Fibroblast of peridontal ligament (primary cell): ENCODE measurements around the gene PAX6.

Experiments used
- DNase-seq: peaks from one replicate; pipeline ENCODE4 v3.0.0-alpha.2; 2010; ENCODE audit errors: extremely low read depth

PAX6 gene

GRCh38 chr11:31810779-31811647, at the start of gene PAX6:
Gene PAX6, minus strand, starts transcription at chr11:31811322. Its CDS starts 4,911 bp downstream, at chr11:31806411.
- DNase-seq, result no peak

GRCh38 chr11:31860391-31860790, 49.3 kb upstream of the PAX6 start:
- DNase-seq, result no peak

- no peak for DNase-seq
Measured at GRCh38 chr11:31856248-31856647, 45.1 kb upstream of the PAX6 start.

DNA sequence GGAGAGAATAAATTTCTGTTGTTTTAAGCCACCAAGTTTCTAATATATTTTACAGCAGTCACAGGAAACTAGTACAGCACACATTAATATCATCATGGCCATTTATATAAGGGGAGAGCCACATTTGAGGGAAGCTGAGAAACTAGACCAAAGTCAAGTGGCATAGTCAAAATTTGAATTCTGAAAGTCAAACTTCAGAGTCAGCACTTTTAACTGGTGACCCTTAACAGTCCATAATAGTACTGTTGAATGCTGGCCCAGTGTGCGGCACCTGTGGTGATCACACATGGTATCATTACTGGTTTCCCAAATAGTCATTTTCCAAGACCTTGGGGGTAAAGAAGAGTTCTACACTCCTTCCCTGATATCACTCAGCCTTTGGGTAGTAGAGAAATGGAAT, 44.3 kb upstream of the PAX6 start:
- no peak for DNase-seq

DNA sequence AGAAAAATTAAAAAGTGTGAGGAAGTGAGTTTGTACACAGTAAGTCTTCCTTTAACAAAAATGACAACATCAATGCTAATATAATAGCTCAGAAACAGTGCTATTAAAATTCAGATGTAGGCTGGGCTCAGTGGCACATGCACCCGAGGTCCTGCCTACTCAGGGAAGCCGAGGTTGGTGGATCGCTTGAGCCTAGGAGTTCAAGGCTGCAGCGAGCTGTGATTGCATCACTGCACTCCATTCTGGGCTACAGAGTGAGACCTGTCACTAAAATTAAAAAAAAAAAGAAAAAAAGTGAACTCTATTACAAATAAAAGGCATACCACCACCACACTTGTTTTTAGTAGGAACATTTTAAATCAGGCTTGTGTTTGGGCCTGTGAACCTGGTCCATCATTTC, 39.2 kb upstream of the PAX6 start:
- no peak for DNase-seq

GRCh38 chr11:31847761-31848160, 36.6 kb upstream of the PAX6 start:
- DNase-seq, result no peak

GRCh38 chr11:31845331-31845730, 34.2 kb upstream of the PAX6 start:
- DNase-seq, result no peak

DNA sequence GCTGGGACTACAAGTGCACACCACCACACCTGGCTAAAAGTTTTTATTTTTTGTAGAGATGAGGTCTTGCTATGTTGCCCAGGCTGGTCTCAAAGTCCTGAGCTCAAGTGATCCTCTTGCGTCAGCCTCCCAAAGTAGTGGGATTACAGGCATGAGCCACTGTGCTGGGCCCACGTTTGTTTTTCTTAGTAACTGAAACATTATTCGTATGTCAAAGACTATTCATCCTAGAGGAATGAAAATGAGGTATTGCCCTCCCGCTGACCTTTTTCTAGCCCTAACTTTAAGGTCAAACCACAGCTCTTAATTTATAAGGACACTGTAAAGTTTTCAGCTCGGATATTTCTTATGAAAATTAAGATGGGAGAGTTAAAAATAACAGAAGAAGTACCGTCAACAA, 33.2 kb upstream of the PAX6 start:
- DNase-seq, result peak; percentile 12

DNA sequence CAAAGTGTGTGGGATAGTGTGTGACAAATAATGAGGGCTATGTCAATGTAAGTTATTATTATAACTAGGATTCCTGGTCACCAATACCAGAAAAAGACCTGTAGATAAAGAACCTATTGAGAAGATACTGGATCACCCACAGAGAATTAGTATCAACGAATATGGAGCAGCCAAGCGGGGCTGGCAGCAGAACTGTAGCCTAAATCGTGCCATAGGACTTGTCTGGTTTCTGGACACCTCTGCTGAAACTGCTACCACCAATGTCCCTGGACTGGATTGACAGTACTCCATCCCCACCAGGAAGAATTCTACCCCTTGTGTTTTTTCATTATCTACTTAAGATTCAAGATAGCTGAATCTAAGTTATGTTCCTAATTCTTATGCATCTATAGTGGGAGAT, 30.3 kb upstream of the PAX6 start:
- no peak for DNase-seq

DNA sequence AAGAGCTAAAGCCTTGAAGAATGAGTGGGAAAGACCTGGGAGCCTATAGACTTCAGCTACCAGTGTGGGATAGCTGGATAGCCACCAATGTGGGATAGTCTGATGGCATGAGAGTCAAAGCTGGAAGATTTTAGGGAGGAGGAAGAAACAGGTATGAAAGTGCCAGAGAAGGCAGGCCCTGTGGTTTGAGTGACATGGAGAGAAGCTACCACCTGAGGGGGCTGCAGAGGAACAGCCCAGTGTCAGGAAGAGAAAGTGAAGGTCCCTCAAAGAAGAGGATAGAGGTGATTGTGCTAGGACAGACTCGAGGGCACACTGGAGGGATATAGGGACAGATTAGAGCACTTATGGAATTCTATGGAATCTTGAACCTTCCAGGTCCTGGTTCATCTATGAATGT, 23.1 kb upstream of the PAX6 start:
- no peak for DNase-seq

DNA sequence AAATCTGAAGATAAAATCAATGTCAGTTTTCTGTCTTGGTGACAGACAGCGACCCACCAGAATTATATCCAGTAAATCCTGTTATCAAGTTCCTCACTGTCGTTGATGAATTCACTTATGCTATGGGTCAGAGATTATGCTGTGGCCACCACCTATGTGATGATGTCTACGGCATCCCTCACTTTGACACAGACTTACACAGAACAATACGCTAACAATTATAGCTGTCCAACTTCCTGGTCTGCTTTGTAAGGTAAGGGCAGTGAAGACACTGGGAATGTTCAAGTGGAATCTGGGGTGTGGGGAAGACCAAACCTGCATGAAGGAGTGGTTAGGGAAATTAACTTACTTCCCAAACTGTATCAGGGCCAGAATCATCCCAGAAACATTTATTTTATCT, 19.3 kb upstream of the PAX6 start:
- DNase-seq, result no peak

DNA sequence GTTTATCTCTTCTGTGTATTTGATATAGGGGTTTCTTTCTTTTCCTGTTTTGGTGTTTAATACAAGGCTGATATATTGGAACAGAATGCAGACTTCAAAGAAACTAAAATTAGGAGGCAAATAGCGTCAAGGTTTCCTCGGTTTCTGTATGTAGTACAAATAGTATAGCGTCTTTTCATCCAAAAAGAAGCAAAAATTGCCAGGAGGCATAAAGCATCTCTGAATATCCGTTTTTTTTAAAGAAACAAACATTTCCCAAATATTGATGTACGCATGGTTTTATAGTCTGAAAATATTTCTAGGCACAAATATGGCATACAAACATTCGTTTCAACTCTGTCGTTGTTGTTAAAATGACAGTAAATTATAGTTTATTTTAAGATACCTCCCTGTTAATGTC, 17.1 kb upstream of the PAX6 start:
- DNase-seq, result no peak

GRCh38 chr11:31827455-31828206, 16.5 kb upstream of the PAX6 start:
- peak; percentile 34 for DNase-seq

DNA sequence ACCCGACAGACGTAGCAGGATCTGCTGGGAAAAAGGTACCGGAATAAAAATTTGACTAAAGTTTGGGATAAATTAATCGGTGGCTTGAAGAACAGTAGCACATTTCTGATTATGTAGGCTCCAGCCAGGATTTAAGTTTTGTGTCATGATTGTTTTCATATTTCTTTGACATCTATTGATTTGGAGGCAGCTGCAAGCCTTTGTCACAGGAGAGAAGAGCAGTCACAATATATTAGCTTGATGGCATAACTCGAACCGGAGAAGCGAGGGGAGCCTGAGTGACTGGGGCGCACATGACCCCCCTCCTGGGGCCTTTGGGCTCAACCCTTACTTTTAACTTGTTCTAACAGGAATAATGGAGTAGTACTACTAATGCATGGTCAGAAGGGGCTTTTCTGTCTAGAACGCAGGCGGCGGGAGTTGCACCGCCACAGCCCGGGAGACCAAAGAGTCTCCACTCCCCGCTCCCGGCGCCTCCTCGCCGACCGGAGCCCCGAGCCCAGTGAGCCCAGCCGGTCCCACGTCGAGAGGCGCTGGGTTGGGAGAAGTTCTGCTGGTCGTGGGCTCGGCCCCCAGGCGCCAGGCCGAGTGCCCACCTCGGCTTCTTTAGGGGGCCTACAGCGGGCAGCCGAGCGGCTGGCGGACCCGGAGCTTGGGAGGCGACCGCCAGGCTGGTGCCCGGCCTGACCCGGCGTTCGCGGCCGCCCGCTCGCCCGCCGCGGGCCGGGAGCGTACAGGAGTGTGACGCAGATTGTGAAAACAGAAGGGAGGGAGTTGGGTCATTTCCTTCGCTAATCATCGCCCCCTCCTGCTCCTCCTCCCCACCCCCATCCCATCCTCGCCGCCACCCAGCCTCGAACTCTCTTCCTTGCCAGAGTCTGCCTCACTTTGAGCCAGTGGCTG, 15.7 kb upstream of the PAX6 start:
- DNase-seq, result no peak

GRCh38 chr11:31825838-31826484, 14.8 kb upstream of the PAX6 start:
- no peak for DNase-seq

GRCh38 chr11:31824879-31825837, 14.0 kb upstream of the PAX6 start:
- DNase-seq, result no peak

DNA sequence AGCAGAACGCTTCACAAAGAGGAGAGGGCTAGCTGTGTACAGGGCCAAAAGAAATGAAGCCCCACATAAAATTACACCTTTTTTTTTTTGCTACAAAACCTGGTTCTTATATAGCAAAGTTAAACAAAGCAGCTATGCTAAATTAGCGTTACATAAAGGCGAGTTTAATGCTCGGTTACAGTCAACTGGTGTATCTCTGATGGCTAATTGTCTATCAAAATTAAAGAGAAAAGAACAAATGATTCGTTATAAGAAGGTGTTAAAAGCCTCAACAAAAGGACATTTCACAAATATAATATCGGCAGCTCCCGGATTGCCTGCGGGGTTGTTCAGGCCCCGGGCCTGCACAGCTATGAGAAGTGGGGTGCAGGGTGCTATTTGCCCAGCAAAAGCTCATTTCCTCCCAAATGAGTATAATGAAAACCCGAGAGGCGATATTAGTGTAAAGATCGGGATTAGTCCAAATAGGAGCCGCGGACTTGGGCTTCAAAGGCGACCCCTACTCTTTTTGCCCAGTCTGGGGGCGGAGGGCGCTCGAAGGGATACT, 13.3 kb upstream of the PAX6 start:
- no peak for DNase-seq

GRCh38 chr11:31823644-31824331, 12.7 kb upstream of the PAX6 start:
- DNase-seq, result no peak

GRCh38 chr11:31822927-31823643, 12.0 kb upstream of the PAX6 start:
- no peak for DNase-seq
